Activated naive CD4-positive, alpha-beta T cell (primary cell): Measurements from ENCODE around the gene ATP8A2.

Experiments used
- DNase-seq, 4 experiments: peaks; one replicate each; lab custom pipeline; 2025; lab: John Stamatoyannopoulos, UW

Gene ATP8A2

GRCh38 chr13:25731536-25731935 lies 359.8 kb downstream of the ATP8A2 start:
- DNase-seq, result no peak

GRCh38 chr13:25732111-25732865 lies 360.5 kb downstream of the ATP8A2 start:
- DNase-seq, result no peak

GRCh38 chr13:25733001-25733491 lies 361.3 kb downstream of the ATP8A2 start:
- no peak for DNase-seq

- no peak for DNase-seq
Measured at GRCh38 chr13:25733696-25734435, 362.1 kb downstream of the ATP8A2 start.

- DNase-seq, result no peak
Measured at GRCh38 chr13:25738342-25739196, 366.8 kb downstream of the ATP8A2 start.

GRCh38 chr13:25739376-25739775 lies 367.6 kb downstream of the ATP8A2 start:
- no peak for DNase-seq

GRCh38 chr13:25741796-25742195 lies 370.0 kb downstream of the ATP8A2 start:
- DNase-seq, result no peak

- DNase-seq, result no peak
Measured at GRCh38 chr13:25742220-25742619, 370.4 kb downstream of the ATP8A2 start.

- DNase-seq, result no peak
Measured at GRCh38 chr13:25743421-25743820, 371.6 kb downstream of the ATP8A2 start.

- DNase-seq, result no peak
Measured at GRCh38 chr13:25744178-25744577, 372.4 kb downstream of the ATP8A2 start.

- DNase-seq, result no peak
Measured at GRCh38 chr13:25746131-25746530, 374.4 kb downstream of the ATP8A2 start.

- DNase-seq, result no peak
Measured at GRCh38 chr13:25752957-25753551, 381.3 kb downstream of the ATP8A2 start.

- no peak for DNase-seq
Measured at GRCh38 chr13:25753976-25754375, 382.2 kb downstream of the ATP8A2 start.

- no peak for DNase-seq
Measured at GRCh38 chr13:25756251-25756650, 384.5 kb downstream of the ATP8A2 start.

GRCh38 chr13:25756912-25757311 lies 385.1 kb downstream of the ATP8A2 start:
- no peak for DNase-seq

- no peak for DNase-seq
Measured at GRCh38 chr13:25761041-25761440, 389.3 kb downstream of the ATP8A2 start.

GRCh38 chr13:25762281-25762680 lies 390.5 kb downstream of the ATP8A2 start:
- no peak for DNase-seq

GRCh38 chr13:25762795-25763377 lies 391.1 kb downstream of the ATP8A2 start:
- no peak for DNase-seq

- DNase-seq, result no peak
Measured at GRCh38 chr13:25764378-25764777, 392.6 kb downstream of the ATP8A2 start.

- DNase-seq, result no peak
Measured at GRCh38 chr13:25765266-25765665, 393.5 kb downstream of the ATP8A2 start.

- no peak for DNase-seq
Measured at GRCh38 chr13:25766576-25766975, 394.8 kb downstream of the ATP8A2 start.

GRCh38 chr13:25766991-25767390 lies 395.2 kb downstream of the ATP8A2 start:
- DNase-seq, result no peak
